HepG2 (cell line): ENCODE data around the gene SYNGR4. TPM values are rescaled to one million over a fixed set of nuclear protein-coding genes. Genes with fewer than 3 reads are reported as not detected.

Experiments
- AHDC1 ChIP-seq: sonication (generic); formaldehyde crosslinking; IDR thresholded peaks from 2 replicates; pipeline ENCODE4 v1.5.1; 2020; ENCODE audit warnings: mild to moderate bottlenecking, missing genetic modification reagents, borderline replicate concordance
- ATAD3A ChIP-seq: sonication (generic); formaldehyde crosslinking; IDR thresholded peaks from 2 replicates; pipeline ENCODE4 v1.4.0; 2020; ENCODE audit warnings: missing genetic modification reagents
- ATF7-NPFF ChIP-seq: sonication (generic); formaldehyde crosslinking; IDR thresholded peaks from 2 replicates; pipeline ENCODE4 v1.8.1; 2023; ENCODE audit warnings: mild to moderate bottlenecking, low read depth, missing genetic modification reagents, moderate library complexity
- ETS1 ChIP-seq: sonication (generic); formaldehyde crosslinking; IDR thresholded peaks from 2 replicates; pipeline ENCODE4 v1.4.0; 2020; ENCODE audit warnings: missing genetic modification reagents
- FOSL2 ChIP-seq: sonication (generic); formaldehyde crosslinking; IDR thresholded peaks from 2 replicates; pipeline ENCODE4 v1.4.0; 2020; ENCODE audit warnings: missing genetic modification reagents
- FOXP4 ChIP-seq: sonication (generic); formaldehyde crosslinking; IDR thresholded peaks from 2 replicates; pipeline ENCODE4 v1.4.0; 2020; ENCODE audit warnings: missing genetic modification reagents
- HOMEZ ChIP-seq: IDR thresholded peaks from 2 replicates; pipeline ENCODE4 v1.6.1; 2016; ENCODE audit warnings: low read depth
- KLF16 ChIP-seq, 2 experiments: sonication (generic) in 1 of 2; formaldehyde crosslinking in 1 of 2; IDR thresholded peaks; 2 replicates each; pipeline versions ENCODE4 v1.6.1 to v1.8.0; 2016 to 2023; ENCODE audit warnings: missing genetic modification reagents in 2 of 2, missing compliant biosample characterization in 1 of 2
- LBX2 ChIP-seq: sonication (generic); formaldehyde crosslinking; IDR thresholded peaks from 2 replicates; pipeline ENCODE4 v1.5.0; 2020; ENCODE audit warnings: missing genetic modification reagents, mild to moderate bottlenecking, borderline replicate concordance
- NKX3-1 ChIP-seq: sonication (generic); formaldehyde crosslinking; IDR thresholded peaks from 2 replicates; pipeline ENCODE4 v1.5.0; 2020; ENCODE audit warnings: missing genetic modification reagents
- SYNCRIP ChIP-seq: fragments of 200-400 bp; formaldehyde crosslinking; IDR thresholded peaks from 2 replicates; pipeline ENCODE4 v1.6.1; 2018; ENCODE audit warnings: mild to moderate bottlenecking, low read depth, low read length; ENCODE audit not compliant: insufficient read depth
- ZNF224 ChIP-seq: sonication (generic); formaldehyde crosslinking; IDR thresholded peaks from 2 replicates; pipeline ENCODE4 v1.5.0; 2020; ENCODE audit warnings: mild to moderate bottlenecking, missing genetic modification reagents
- ZNF30 ChIP-seq: sonication (generic); formaldehyde crosslinking; IDR thresholded peaks from 2 replicates; pipeline ENCODE4 v1.5.0; 2020; ENCODE audit warnings: mild to moderate bottlenecking, missing genetic modification reagents
- ZNF383 ChIP-seq: sonication (generic); formaldehyde crosslinking; IDR thresholded peaks from 2 replicates; pipeline ENCODE4 v1.4.0; 2020; ENCODE audit warnings: missing genetic modification reagents, mild to moderate bottlenecking, borderline replicate concordance
- ZNF547 ChIP-seq: sonication (generic); formaldehyde crosslinking; IDR thresholded peaks from 2 replicates; pipeline ENCODE4 v1.5.1; 2020; ENCODE audit warnings: mild to moderate bottlenecking, missing genetic modification reagents
- ZNF564 ChIP-seq: sonication (generic); formaldehyde crosslinking; IDR thresholded peaks from 2 replicates; pipeline ENCODE4 v1.8.1; 2023; ENCODE audit warnings: mild to moderate bottlenecking, missing genetic modification reagents
- ZNF607 ChIP-seq: sonication (generic); formaldehyde crosslinking; IDR thresholded peaks from 2 replicates; pipeline ENCODE4 v1.5.1; 2020; ENCODE audit warnings: missing genetic modification reagents, mild to moderate bottlenecking, borderline replicate concordance
- ZNF629 ChIP-seq: sonication (generic); formaldehyde crosslinking; conservative IDR thresholded peaks from 2 replicates; pipeline ENCODE4 v1.5.0; 2020; ENCODE audit warnings: missing genetic modification reagents
- ZSCAN9 ChIP-seq: IDR thresholded peaks from 2 replicates; pipeline ENCODE4 v1.6.1; 2016; ENCODE audit warnings: borderline replicate concordance
- polyA plus RNA-seq, 8 experiments: library from polyadenylated mRNA; depleted of rRNA in 3 of 8; stranded (reverse) in 7 of 8; unstranded in 1 of 8; fragments of >200 nt; fragmentation: Illumina TruSeq in 4 of 8; extraction: Trizol in 4 of 8; gene quantifications; 2 replicates each; pipeline versions ENCODE4 v1.2.1 to v1.2.3, GENCODE V29; 2011 to 2016; ENCODE audit warnings: low read depth in 4 of 8, missing spikeins in 1 of 8, mixed read lengths in 1 of 8; ENCODE audit not compliant: insufficient read depth in 1 of 8
- total RNA-seq, 5 experiments: library from RNA; depleted of rRNA; stranded (reverse); fragments of >200 nt; fragmentation: Illumina TruSeq; extraction: Trizol; gene quantifications; 2 replicates each; pipeline ENCODE4 v1.2.3, GENCODE V29; 2016; ENCODE audit warnings: low read depth in 1 of 5

SYNGR4 gene
- total and polyA plus RNA-seq, 2 of the 13 experiments (the other 11 are each of a cell fraction or from before 2014, with no cell fraction given): not detected

- peak; percentile 88 for TF ChIP-seq AHDC1 (CRISPR knock-in tag)
- TF ChIP-seq ZNF607: no peak
- TF ChIP-seq FOSL2 (CRISPR knock-in tag): peak; percentile 96
- no peak for TF ChIP-seq ZNF30 (CRISPR knock-in tag)
- TF ChIP-seq LBX2 (CRISPR knock-in tag): no peak
- TF ChIP-seq ATAD3A (CRISPR knock-in tag): no peak
- no peak for TF ChIP-seq ZNF383 (CRISPR knock-in tag)
- 0 out of 2 replicates have a peak, but pooled peaks have one; percentile 84 for TF ChIP-seq ZSCAN9 (CRISPR knock-in tag)
- peak; percentile 86 for TF ChIP-seq FOXP4 (CRISPR knock-in tag)
- peak; percentile 60; the same call in 1 of the 2 replicates for TF ChIP-seq ZNF629 (CRISPR knock-in tag)
- TF ChIP-seq ZNF224 (CRISPR knock-in tag): no peak
- TF ChIP-seq ZNF564 (CRISPR knock-in tag): no peak
- no peak for TF ChIP-seq SYNCRIP
- TF ChIP-seq ATF7-NPFF: no peak
- TF ChIP-seq KLF16 (CRISPR knock-in tag; IDR thresholded peaks at IDR 0.05): peak in 1 of 2 experiments; percentile 73; a peak in 2 of 4 replicates
- no peak for TF ChIP-seq NKX3-1 (CRISPR knock-in tag)
- peak; percentile 61 for TF ChIP-seq ZNF547
- no peak for TF ChIP-seq ETS1 (CRISPR knock-in tag)
- TF ChIP-seq HOMEZ (CRISPR knock-in tag): peak; percentile 68
These were observed 9.7 kb upstream of the SYNGR4 start (continued) for GRCh38 chr19:48354332-48354992.
